ENCODE measurements around the gene VIL1.

DNA sequence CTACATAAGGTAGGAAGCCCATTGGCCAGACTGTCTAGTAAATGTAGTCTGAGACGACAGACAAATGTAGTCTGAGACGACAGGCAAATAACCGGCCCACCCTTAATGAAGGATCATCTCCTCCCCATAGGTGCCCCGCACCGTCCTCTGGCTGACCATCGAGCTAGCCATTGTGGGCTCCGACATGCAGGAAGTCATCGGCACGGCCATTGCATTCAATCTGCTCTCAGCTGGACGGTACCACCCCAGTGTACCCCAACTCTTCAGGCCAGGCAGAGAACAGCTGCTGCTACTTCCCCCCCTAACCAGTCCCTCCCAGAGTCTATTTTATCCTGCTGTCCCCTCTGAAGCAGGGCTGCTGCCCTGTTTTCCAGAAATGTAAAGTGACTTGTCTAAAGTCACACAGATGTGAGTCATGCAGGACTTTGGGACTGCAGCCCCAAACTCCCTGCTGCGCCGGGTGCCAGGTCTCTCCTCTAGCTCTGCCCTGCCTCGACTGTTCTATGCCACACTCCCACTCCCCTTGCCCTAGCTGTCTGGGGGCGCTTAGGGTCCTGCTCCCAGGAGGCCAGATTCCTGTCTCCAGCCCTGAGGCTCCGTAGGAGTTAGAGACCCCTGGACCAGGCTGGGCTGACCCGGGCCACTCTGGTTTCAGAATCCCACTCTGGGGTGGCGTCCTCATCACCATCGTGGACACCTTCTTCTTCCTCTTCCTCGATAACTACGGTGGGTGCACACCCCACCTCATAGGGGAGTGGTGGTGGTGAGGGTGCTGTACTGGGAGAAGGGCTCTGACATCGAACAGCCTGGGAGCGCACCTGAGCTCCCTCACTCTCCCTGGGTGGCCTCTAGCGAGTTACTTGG lies 32.2 kb upstream of the VIL1 start:
- TF ChIP-seq RAD21 (IDR thresholded peaks at IDR 0.05; ENCODE audit: low read length), result no peak
- no peak for TF ChIP-seq MXI1 (IDR thresholded peaks at IDR 0.05; ENCODE audit: borderline replicate concordance, low read depth, low read length)
- TF ChIP-seq CTCF (conservative IDR thresholded peaks at IDR 0.05; ENCODE audit: low read depth, low read length), result no peak
- TF ChIP-seq FOS (IDR thresholded peaks at IDR 0.05; ENCODE audit: low read depth, low read length), result no peak
- TF ChIP-seq, protein P1, sequence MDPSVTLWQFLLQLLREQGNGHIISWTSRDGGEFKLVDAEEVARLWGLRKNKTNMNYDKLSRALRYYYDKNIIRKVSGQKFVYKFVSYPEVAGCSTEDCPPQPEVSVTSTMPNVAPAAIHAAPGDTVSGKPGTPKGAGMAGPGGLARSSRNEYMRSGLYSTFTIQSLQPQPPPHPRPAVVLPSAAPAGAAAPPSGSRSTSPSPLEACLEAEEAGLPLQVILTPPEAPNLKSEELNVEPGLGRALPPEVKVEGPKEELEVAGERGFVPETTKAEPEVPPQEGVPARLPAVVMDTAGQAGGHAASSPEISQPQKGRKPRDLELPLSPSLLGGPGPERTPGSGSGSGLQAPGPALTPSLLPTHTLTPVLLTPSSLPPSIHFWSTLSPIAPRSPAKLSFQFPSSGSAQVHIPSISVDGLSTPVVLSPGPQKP (IDR thresholded peaks at IDR 0.05; ENCODE audit: borderline replicate concordance, low read depth, low read length), result no peak
- no peak for TF ChIP-seq RFX5 (IDR thresholded peaks at IDR 0.05; ENCODE audit: low read depth, low read length)
- no peak for TF ChIP-seq POLR2A (IDR thresholded peaks at IDR 0.05; ENCODE audit: low read depth, low read length)
- no peak for TF ChIP-seq MAFK (IDR thresholded peaks at IDR 0.05; ENCODE audit: low read depth, low read length)
- no peak for TF ChIP-seq SMC3 (IDR thresholded peaks at IDR 0.05; ENCODE audit: low read depth, low read length)
- no peak for TF ChIP-seq CEBPB (IDR thresholded peaks at IDR 0.05; ENCODE audit: low read depth, low read length)
- no peak for TF ChIP-seq MAZ (IDR thresholded peaks at IDR 0.05; ENCODE audit: borderline replicate concordance, low read depth, low read length)
